ENCODE results near the gene CFH.
A peak's percentile ranks its signal among the peaks of the same experiment; 100 is the strongest.

DNA sequence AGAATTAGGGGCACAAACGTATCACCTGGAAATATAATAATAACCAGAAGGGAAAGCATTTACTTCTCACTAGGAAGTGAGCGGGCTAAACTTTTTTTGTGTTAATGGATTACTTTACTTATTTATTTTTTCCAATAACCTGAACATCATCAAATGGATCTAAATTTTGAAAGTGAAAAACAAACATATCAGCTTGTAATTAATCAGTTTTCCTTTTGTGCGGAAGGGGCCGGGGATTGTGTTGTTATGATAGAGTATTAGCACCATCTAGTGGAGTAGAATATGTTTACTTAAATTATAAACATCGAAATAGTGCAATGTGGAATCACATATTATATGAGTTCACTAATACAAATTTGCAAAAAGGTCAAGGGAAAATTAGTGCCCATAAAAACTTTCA lies 9.0 kb downstream of the CFH start:
- TF ChIP-seq CTCF (IDR thresholded peaks at IDR 0.05) (peak; percentile 21 to 70 (median 51)), POLR2A (IDR thresholded peaks at IDR 0.05) (no peak)

All from esophagus squamous epithelium (tissue), 4 donors.